Smooth muscle cell (in vitro differentiated cells): Measurements from ENCODE around the gene CYB5B. TPM values are rescaled to one million over a fixed set of nuclear protein-coding genes. Genes with fewer than 3 reads are reported as not detected.
"Not testable (repeated sequence)": the region's sequence is repeated elsewhere in the genome, so short reads cannot be mapped to it uniquely, and the experiment has no call there.

ENCODE experiments used
- DNase-seq: peaks from one replicate; lab custom pipeline; 2025; ENCODE audit not compliant: unreplicated experiment; lab: John Stamatoyannopoulos, UW
- H2AFZ ChIP-seq: fragments of 200-600 bp; sonication (generic); 2 replicates; pipeline ENCODE4 v1.6.0; 2016; ENCODE audit warnings: antibody characterized with exemption, low read depth, mild to moderate bottlenecking
- H3F3A ChIP-seq: fragments of 200-600 bp; sonication (generic); 2 replicates; pipeline ENCODE4 v1.6.0; 2017; ENCODE audit warnings: antibody characterized with exemption, low read depth
- H3K27ac ChIP-seq: fragments of 200-600 bp; sonication (generic); 2 replicates; pipeline ENCODE4 v1.5.1; 2016; ENCODE audit warnings: low read depth, mild to moderate bottlenecking
- H3K27me3 ChIP-seq: fragments of 200-600 bp; sonication (generic); 2 replicates; pipeline ENCODE4 v1.6.1; 2016; ENCODE audit warnings: low read depth, mild to moderate bottlenecking
- H3K36me3 ChIP-seq: fragments of 200-600 bp; sonication (generic); 2 replicates; pipeline ENCODE4 v1.5.1; 2016; ENCODE audit warnings: low read depth
- H3K4me1 ChIP-seq: fragments of 200-600 bp; sonication (generic); 2 replicates; pipeline ENCODE4 v1.5.1; 2016; ENCODE audit warnings: low read depth
- H3K4me2 ChIP-seq: fragments of 200-600 bp; sonication (generic); 2 replicates; pipeline ENCODE4 v1.6.0; 2016; ENCODE audit warnings: mild to moderate bottlenecking
- H3K4me3 ChIP-seq: fragments of 200-600 bp; sonication (generic); 2 replicates; pipeline ENCODE4 v1.5.1; 2016; ENCODE audit warnings: mild to moderate bottlenecking
- H3K79me2 ChIP-seq: fragments of 200-600 bp; sonication (generic); 2 replicates; pipeline ENCODE4 v1.6.0; 2016; ENCODE audit warnings: low read depth, mild to moderate bottlenecking
- H3K9ac ChIP-seq: fragments of 200-600 bp; sonication (generic); 2 replicates; pipeline ENCODE4 v1.6.0; 2016; ENCODE audit warnings: low read depth
- H3K9me3 ChIP-seq: fragments of 200-600 bp; sonication (generic); replicated peaks from 2 replicates; pipeline ENCODE4 v1.5.1; 2016; ENCODE audit warnings: low read depth
- H4K20me1 ChIP-seq: fragments of 200-600 bp; sonication (generic); 2 replicates; pipeline ENCODE4 v1.6.0; 2016; ENCODE audit warnings: low read depth
- CTCF ChIP-seq: fragments of 200-600 bp; sonication (generic); IDR thresholded peaks from 2 replicates; pipeline ENCODE4 v1.5.1; 2017; ENCODE audit warnings: borderline replicate concordance, mild to moderate bottlenecking, antibody characterized with exemption; ENCODE audit not compliant: insufficient read depth, poor library complexity, severe bottlenecking
- WGBS: methylation state at CpG from one replicate; pipeline ENCODE4 v1.1.7; 2016; ENCODE audit warnings: low lambda C conversion rate; 5-methylcytosine and 5-hydroxymethylcytosine counted together
- polyA plus RNA-seq: library from polyadenylated mRNA; unstranded; fragments of >200 nt; fragmentation: Nextera tagmentation; extraction: Ambion mirVana; gene quantifications from 2 replicates; pipeline ENCODE4 v1.2.1, GENCODE V29; 2016
- total RNA-seq: library from RNA; depleted of rRNA; stranded (reverse); fragments of >200 nt; gene quantifications from 2 replicates; pipeline ENCODE4 v1.2.3, GENCODE V29; 2014

CYB5B gene
- total and polyA plus RNA-seq, 2 experiments from 2014 or later: 64.0 to 99.8 TPM

- Histone ChIP-seq H3K27ac (peak overlapping the region; percentile 48), H3F3A (no peaks in the 10 kb centered on the region), H4K20me1 (no peaks in the 10 kb centered on the region), H3K4me3 (peak overlapping the region; percentile 71), H3K4me2 (peak overlapping the region; percentile 92), H2AFZ (peak overlapping the region; percentile 74), H3K9ac (peak overlapping the region; percentile 67), H3K4me1 (peaks cover 7% of the 10 kb centered on the region), H3K79me2 (peaks cover 51% of the 10 kb centered on the region), H3K27me3 (no peaks in the 10 kb centered on the region), H3K36me3 (peaks cover 6% of the 10 kb centered on the region), H3K9me3 (no peaks in the 10 kb centered on the region)
- WGBS: 15% methylated on average over 10 of the region's 11 CpGs
- no peak for TF ChIP-seq CTCF
- DNase-seq: no peak
These were observed 741 bp downstream of the CYB5B start for GRCh38 chr16:69424935-69425784.

- H3K4me1 ChIP-seq: peaks cover 7% of the 10 kb centered on the region
- no peak overlapping the region for H3K27ac ChIP-seq
- no peak overlapping the region for H3K4me3 ChIP-seq
- no peak overlapping the region for H3K4me2 ChIP-seq
- H3K79me2 ChIP-seq: peaks cover 67% of the 10 kb centered on the region
- H3K36me3 ChIP-seq: peaks cover 6% of the 10 kb centered on the region
- no peak overlapping the region for H2AFZ ChIP-seq
- H3F3A ChIP-seq: no peaks in the 10 kb centered on the region
- DNase-seq: no peak
- no peaks in the 10 kb centered on the region for H3K27me3 ChIP-seq
- no peaks in the 10 kb centered on the region for H3K9me3 ChIP-seq
- 98% methylated on average over 2 of the region's 2 CpGs for WGBS
- no peak for TF ChIP-seq CTCF
- no peaks in the 10 kb centered on the region for H4K20me1 ChIP-seq
- no peak overlapping the region for H3K9ac ChIP-seq
These were observed 4.2 kb downstream of the CYB5B start for GRCh38 chr16:69428652-69429051.

- not testable (repeated sequence) for H3K4me3 ChIP-seq, H3K27me3 ChIP-seq, H4K20me1 ChIP-seq, H3K4me1 ChIP-seq, H2AFZ ChIP-seq, H3F3A ChIP-seq, H3K9ac ChIP-seq, H3K27ac ChIP-seq, H3K36me3 ChIP-seq, H3K9me3 ChIP-seq, H3K4me2 ChIP-seq, DNase-seq
- peaks cover 72% of the 10 kb centered on the region for H3K79me2 ChIP-seq
- 96% methylated on average over 7 of the region's 7 CpGs for WGBS
These were observed 4.7 kb downstream of the CYB5B start for GRCh38 chr16:69429058-69429640.

- Histone ChIP-seq H3K4me3 (no peak overlapping the region), H2AFZ (no peak overlapping the region), H3K4me1 (no peaks in the 10 kb centered on the region), H3K27ac (no peak overlapping the region), H3K4me2 (no peak overlapping the region), H4K20me1 (peaks cover 13% of the 10 kb centered on the region), H3F3A (no peaks in the 10 kb centered on the region), H3K9me3 (no peaks in the 10 kb centered on the region), H3K27me3 (no peaks in the 10 kb centered on the region), H3K79me2 (peaks cover 78% of the 10 kb centered on the region), H3K9ac (no peak overlapping the region), H3K36me3 (peaks cover 6% of the 10 kb centered on the region)
- no peak for DNase-seq
- no peak for TF ChIP-seq CTCF
- 97% methylated on average over 2 of the region's 2 CpGs for WGBS
These were observed 7.6 kb downstream of the CYB5B start for GRCh38 chr16:69431948-69432468.
